ENCODE measurements around the gene ARL4D. TPM values are rescaled to one million over a fixed set of nuclear protein-coding genes. Genes with fewer than 3 reads are reported as not detected.

Gene ARL4D
- total and polyA plus RNA-seq, 2 of the 4 experiments (the other 2 are of a cell fraction): 12.5 to 30.7 TPM

DNA sequence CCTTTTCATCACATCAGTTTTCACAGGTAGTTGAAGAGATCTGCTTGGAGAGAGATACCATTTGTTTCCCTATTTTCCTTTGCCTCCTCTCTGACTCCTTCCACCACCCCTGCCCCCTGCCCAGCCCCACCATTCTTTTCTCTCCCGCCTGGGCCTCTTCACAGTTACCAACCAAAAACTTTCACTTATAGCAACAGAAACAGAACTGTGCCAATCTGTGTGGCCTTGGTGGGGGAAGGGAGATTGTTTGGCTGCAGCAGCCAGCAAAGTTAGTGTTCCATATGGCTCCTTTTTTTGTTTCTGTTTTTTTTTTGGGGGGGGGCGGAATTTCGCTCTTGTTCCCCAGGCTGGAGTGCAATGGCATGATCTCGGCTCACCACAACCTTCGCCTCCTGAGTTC, 17.2 kb upstream of the ARL4D start:
- no peak overlapping the region for H2BK120ac ChIP-seq (ENCODE audit: low read depth, low read length)
- no peak overlapping the region for H3K4ac ChIP-seq (ENCODE audit: low read depth, low read length)
- no peak overlapping the region for H2AK9ac ChIP-seq (replicated peaks; ENCODE audit: low read depth, low read length, poor library complexity)
- H3K36me3 ChIP-seq (ENCODE audit: control insufficient read depth, insufficient read depth, low read length): no peaks in the 10 kb centered on the region
- no peak overlapping the region for H2AK5ac ChIP-seq (ENCODE audit: low read depth, low read length)
- POLR2A ChIA-PET (ENCODE audit: unreplicated experiment): no interaction called here
- no peaks in the 10 kb centered on the region for H3K79me1 ChIP-seq (ENCODE audit: low read depth in 1 of 2, low read length in 2 of 2)
- no peak overlapping the region for H2BK5ac ChIP-seq (ENCODE audit: low read depth, low read length, poor library complexity, severe bottlenecking)
- intact Hi-C loops (cut with micrococcal nuclease): no loop called here
- no peak overlapping the region for H3K27ac ChIP-seq (ENCODE audit: insufficient read depth, low read length)
- no CpG with 5 or more reads among the region's 5 CpGs for WGBS, 2 experiments (ENCODE audit: extremely low coverage in 2 of 2, insufficient read length in 1 of 2)
- TF ChIP-seq, protein P1, sequence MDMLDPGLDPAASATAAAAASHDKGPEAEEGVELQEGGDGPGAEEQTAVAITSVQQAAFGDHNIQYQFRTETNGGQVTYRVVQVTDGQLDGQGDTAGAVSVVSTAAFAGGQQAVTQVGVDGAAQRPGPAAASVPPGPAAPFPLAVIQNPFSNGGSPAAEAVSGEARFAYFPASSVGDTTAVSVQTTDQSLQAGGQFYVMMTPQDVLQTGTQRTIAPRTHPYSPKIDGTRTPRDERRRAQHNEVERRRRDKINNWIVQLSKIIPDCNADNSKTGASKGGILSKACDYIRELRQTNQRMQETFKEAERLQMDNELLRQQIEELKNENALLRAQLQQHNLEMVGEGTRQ (IDR thresholded peaks at IDR 0.05; ENCODE audit: low read depth, low read length): no peak
- no peak for TF ChIP-seq CEBPB (IDR thresholded peaks at IDR 0.05; ENCODE audit: low read depth, low read length)
- no peak for TF ChIP-seq RCOR1 (IDR thresholded peaks at IDR 0.05; ENCODE audit: insufficient replicate concordance, low read length)
- no peak for TF ChIP-seq CHD1 (IDR thresholded peaks at IDR 0.05; ENCODE audit: low read depth, low read length)
- TF ChIP-seq MAFK (IDR thresholded peaks at IDR 0.05; ENCODE audit: low read depth, low read length): no peak
- TF ChIP-seq RFX5 (IDR thresholded peaks at IDR 0.05; ENCODE audit: low read depth, low read length): no peak
- TF ChIP-seq, protein P2, sequence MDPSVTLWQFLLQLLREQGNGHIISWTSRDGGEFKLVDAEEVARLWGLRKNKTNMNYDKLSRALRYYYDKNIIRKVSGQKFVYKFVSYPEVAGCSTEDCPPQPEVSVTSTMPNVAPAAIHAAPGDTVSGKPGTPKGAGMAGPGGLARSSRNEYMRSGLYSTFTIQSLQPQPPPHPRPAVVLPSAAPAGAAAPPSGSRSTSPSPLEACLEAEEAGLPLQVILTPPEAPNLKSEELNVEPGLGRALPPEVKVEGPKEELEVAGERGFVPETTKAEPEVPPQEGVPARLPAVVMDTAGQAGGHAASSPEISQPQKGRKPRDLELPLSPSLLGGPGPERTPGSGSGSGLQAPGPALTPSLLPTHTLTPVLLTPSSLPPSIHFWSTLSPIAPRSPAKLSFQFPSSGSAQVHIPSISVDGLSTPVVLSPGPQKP (IDR thresholded peaks at IDR 0.05; ENCODE audit: borderline replicate concordance, low read depth, low read length): no peak
- TF ChIP-seq MAZ (IDR thresholded peaks at IDR 0.05; ENCODE audit: borderline replicate concordance, low read depth, low read length): no peak
- TF ChIP-seq SMC3 (IDR thresholded peaks at IDR 0.05; ENCODE audit: low read depth, low read length): no peak
- TF ChIP-seq BHLHE40 (IDR thresholded peaks at IDR 0.05; ENCODE audit: low read depth, low read length): no peak
- TF ChIP-seq, protein P3, sequence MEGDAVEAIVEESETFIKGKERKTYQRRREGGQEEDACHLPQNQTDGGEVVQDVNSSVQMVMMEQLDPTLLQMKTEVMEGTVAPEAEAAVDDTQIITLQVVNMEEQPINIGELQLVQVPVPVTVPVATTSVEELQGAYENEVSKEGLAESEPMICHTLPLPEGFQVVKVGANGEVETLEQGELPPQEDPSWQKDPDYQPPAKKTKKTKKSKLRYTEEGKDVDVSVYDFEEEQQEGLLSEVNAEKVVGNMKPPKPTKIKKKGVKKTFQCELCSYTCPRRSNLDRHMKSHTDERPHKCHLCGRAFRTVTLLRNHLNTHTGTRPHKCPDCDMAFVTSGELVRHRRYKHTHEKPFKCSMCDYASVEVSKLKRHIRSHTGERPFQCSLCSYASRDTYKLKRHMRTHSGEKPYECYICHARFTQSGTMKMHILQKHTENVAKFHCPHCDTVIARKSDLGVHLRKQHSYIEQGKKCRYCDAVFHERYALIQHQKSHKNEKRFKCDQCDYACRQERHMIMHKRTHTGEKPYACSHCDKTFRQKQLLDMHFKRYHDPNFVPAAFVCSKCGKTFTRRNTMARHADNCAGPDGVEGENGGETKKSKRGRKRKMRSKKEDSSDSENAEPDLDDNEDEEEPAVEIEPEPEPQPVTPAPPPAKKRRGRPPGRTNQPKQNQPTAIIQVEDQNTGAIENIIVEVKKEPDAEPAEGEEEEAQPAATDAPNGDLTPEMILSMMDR (conservative IDR thresholded peaks at IDR 0.05; ENCODE audit: low read depth, low read length): no peak
- no peak for TF ChIP-seq POLR2A (IDR thresholded peaks at IDR 0.05; ENCODE audit: low read depth, low read length)
- TF ChIP-seq FOS (IDR thresholded peaks at IDR 0.05; ENCODE audit: low read depth, low read length): no peak
- TF ChIP-seq MXI1 (IDR thresholded peaks at IDR 0.05; ENCODE audit: borderline replicate concordance, low read depth, low read length): no peak
- no peak for TF ChIP-seq RAD21 (IDR thresholded peaks at IDR 0.05; ENCODE audit: low read length)
- TF ChIP-seq NFE2L2 (IDR thresholded peaks at IDR 0.05; ENCODE audit: low read depth, low read length): no peak
- H2BK20ac ChIP-seq (ENCODE audit: low read depth, low read length): no peak overlapping the region
- no peak overlapping the region for H2AFZ ChIP-seq (replicated peaks; ENCODE audit: low read length, poor library complexity)
- H3K23ac ChIP-seq (ENCODE audit: low read depth, low read length): no peak overlapping the region
- H3K4me2 ChIP-seq (ENCODE audit: low read depth, low read length): no peak overlapping the region
- H3K27me3 ChIP-seq (ENCODE audit: control insufficient read depth, insufficient read depth, low read length): no peaks in the 10 kb centered on the region; the same call in 1 of the 2 replicates
- no peak overlapping the region for H4K5ac ChIP-seq (ENCODE audit: low read depth, low read length)
- BruUV-seq (replicated peaks): no TSS peak
- no peak for DNase-seq
- H3K9me1 ChIP-seq (ENCODE audit: insufficient read depth, low read length): 0 out of 2 replicates have a peak, but pooled peaks cover 3% of the 10 kb centered on the region
- no peak overlapping the region for H4K91ac ChIP-seq (ENCODE audit: insufficient read depth, low read depth, low read length)
- H3K18ac ChIP-seq (ENCODE audit: low read depth, low read length): no peak overlapping the region
- in situ Hi-C loops (cut with MboI; ENCODE audit: low sequenced_read_pairs): no loop called here
- H3K14ac ChIP-seq (replicated peaks; ENCODE audit: low read depth, low read length): no peak overlapping the region
- no peak overlapping the region for H4K8ac ChIP-seq (ENCODE audit: low read depth in 2 of 2, low read length in 2 of 2)
- H3K56ac ChIP-seq (ENCODE audit: extremely low read depth, insufficient read depth, low read length): no peak overlapping the region
- dilution Hi-C loops (cut with HindIII; ENCODE audit: low sequenced_read_pairs, unreplicated experiment): no loop called here
- CTCF ChIA-PET: no interaction called here
- ATAC-seq (ENCODE audit: low read depth): no peak
- H3K9me3 ChIP-seq (ENCODE audit: control insufficient read depth, insufficient read depth, low read length): peaks cover 22% of the 10 kb centered on the region
- H3K4me1 ChIP-seq (ENCODE audit: control insufficient read depth, insufficient read depth, low read length): no peaks in the 10 kb centered on the region
- H3K4me3 ChIP-seq (ENCODE audit: insufficient read depth, low read depth, low read length): no peak overlapping the region
- H2BK15ac ChIP-seq (ENCODE audit: low read depth, low read length): no peak overlapping the region
- H4K20me1 ChIP-seq (ENCODE audit: insufficient read depth, low read length): no peaks in the 10 kb centered on the region
- H3K9ac ChIP-seq (ENCODE audit: low read depth, low read length): no peak overlapping the region
